Prostate gland (tissue), 2 donors: ENCODE data around the gene PHKA1. TPM values are rescaled to one million over a fixed set of nuclear protein-coding genes. Genes with fewer than 3 reads are reported as not detected.

Experiments used
- DNase-seq: peaks from one replicate; pipeline ENCODE4 v3.0.0-alpha.2; 2019; ENCODE audit warnings: low spot score
- H3K27ac ChIP-seq, 2 donors: fragments of 200-600 bp; sonication (generic); 2 replicates each; pipeline ENCODE4 v1.5.1; 2017 to 2019
- H3K27me3 ChIP-seq: fragments of 200-600 bp; sonication (generic); replicated peaks from 2 replicates; pipeline ENCODE4 v1.5.1; 2019; ENCODE audit not compliant: insufficient read depth
- H3K36me3 ChIP-seq, 2 donors: fragments of 200-600 bp; sonication (generic); 1 replicate in 1 of 2; 2 replicates in 1 of 2; pipeline versions ENCODE4 v1.5.1 to v1.8.1; 2017 to 2019
- H3K4me1 ChIP-seq: fragments of 200-600 bp; sonication (generic); replicated peaks from 2 replicates; pipeline ENCODE4 v1.5.1; 2019
- H3K4me3 ChIP-seq, 2 donors: fragments of 200-600 bp; sonication (generic); 2 replicates each; pipeline ENCODE4 v1.5.1; 2017 to 2019
- H3K9me3 ChIP-seq: fragments of 200-600 bp; sonication (generic); 2 replicates; pipeline ENCODE4 v1.5.1; 2017
- CTCF ChIP-seq, 4 experiments: fragments of 200-600 bp in 2 of 4; fragments of 450-650 bp in 2 of 4; sonication (generic) in 2 of 4; IDR thresholded peaks; 1 replicate in 3 of 4; 2 replicates in 1 of 4; pipeline ENCODE4 v1.5.1; 2016 to 2019; ENCODE audit warnings: antibody characterized with exemption in 4 of 4, mild to moderate bottlenecking in 2 of 4, moderate library complexity in 2 of 4
- POLR2A ChIP-seq: fragments of 450-650 bp; IDR thresholded peaks from one replicate; pipeline ENCODE4 v1.6.1; 2016; ENCODE audit warnings: antibody characterized with exemption, mild to moderate bottlenecking
- POLR2AphosphoS5 ChIP-seq: sonication (generic); formaldehyde crosslinking; IDR thresholded peaks from one replicate; pipeline ENCODE4 v1.6.1; 2017; ENCODE audit warnings: antibody characterized with exemption
- WGBS: methylation state at CpG from one replicate; pipeline ENCODE4 v1.1.5; 2018; 5-methylcytosine and 5-hydroxymethylcytosine counted together
- intact Hi-C: fragments of 100-400 bp; cut with DNase I; formaldehyde crosslinking; loops from one replicate; pipeline ENCODE4 v1.14.2; 2022
- small RNA-seq, 2 donors: library from RNA; depleted of rRNA; stranded (forward); fragments of <200 nt; gene quantifications; one replicate each; pipeline ENCODE3, GENCODE V24; 2016
- total RNA-seq, 2 donors: library from RNA; depleted of rRNA; stranded (reverse); fragments of >200 nt; gene quantifications; one replicate each; pipeline ENCODE4 v1.1.0, GENCODE V29; 2016

The PHKA1 gene
- total RNA-seq, 2 donors from 2014 or later = 12.4 TPM

- intact Hi-C loops = loop anchor here (5.0 to 10.0 kb wide), 4 partner anchors 233 to 525 kb away; partner anchors contain the start of genes CITED1 and PIN4
- Histone ChIP-seq H3K9me3 (no peaks in the 10 kb centered on the region), H3K27me3 (no peaks in the 10 kb centered on the region), H3K36me3 (no peaks in the 10 kb centered on the region), H3K27ac (no peak overlapping the region), H3K4me3 (no peak overlapping the region), H3K4me1 (no peaks in the 10 kb centered on the region)
- TF ChIP-seq POLR2A = no peak
- no peak for TF ChIP-seq POLR2AphosphoS5
- TF ChIP-seq CTCF (IDR thresholded peaks at IDR 0.05) = no peak
- DNase-seq = no peak
- WGBS = 74% methylated on average over 2 of the region's 2 CpGs
Observed at GRCh38 chrX:72539822-72540221, 174.3 kb downstream of the PHKA1 start.

- Histone ChIP-seq H3K4me1 (no peaks in the 10 kb centered on the region), H3K9me3 (no peaks in the 10 kb centered on the region), H3K27ac (no peak overlapping the region), H3K27me3 (no peaks in the 10 kb centered on the region), H3K4me3 (no peak overlapping the region), H3K36me3 (no peaks in the 10 kb centered on the region)
- WGBS = 24% methylated on average over 1 of the region's 1 CpG
- TF ChIP-seq POLR2AphosphoS5 (peak; percentile 6), CTCF (IDR thresholded peaks at IDR 0.05) (no peak)
- DNase-seq = no peak
- intact Hi-C loops = loop anchor here (5.0 kb wide), 1 partner anchor 229 kb away; the partner anchor contains the start of gene CITED1
Observed at GRCh38 chrX:72536542-72536941, 177.6 kb downstream of the PHKA1 start.

- TF ChIP-seq POLR2AphosphoS5 (no peak), CTCF (IDR thresholded peaks at IDR 0.05) (no peak), POLR2A (no peak)
- H3K27ac ChIP-seq = no peak overlapping the region
- H3K27me3 ChIP-seq = no peaks in the 10 kb centered on the region
- no peak for DNase-seq
- no peaks in the 10 kb centered on the region for H3K36me3 ChIP-seq
- H3K9me3 ChIP-seq = no peaks in the 10 kb centered on the region
- no peak overlapping the region for H3K4me3 ChIP-seq
- 95% methylated on average over 3 of the region's 3 CpGs for WGBS
- no peaks in the 10 kb centered on the region for H3K4me1 ChIP-seq
- intact Hi-C loops = no loop called here
Observed at GRCh38 chrX:72532366-72532765, 181.7 kb downstream of the PHKA1 start.

Small RNA genes lying within 50 kb of the gene (small RNA-seq; reads per million reads assigned to genes)
- gene BX295541.1 (0 reads per million in 2 donors), gene RF00012 (0 reads per million in 2 donors), gene RNU1-112P (0 to 0.10 reads per million in 2 donors)

Other genes with a start within 250 kb of the PHKA1 start
- 10 to 100 TPM; 25.3 to 32.3 TPM for gene HDAC8, start 141.5 kb downstream of the PHKA1 start, total RNA-seq
- gene DMRTC1B, start 62.6 kb upstream of the PHKA1 start, total RNA-seq = 1 to 10 TPM; 2.8 to 4.4 TPM
- gene FAM236B, start 68.4 kb upstream of the PHKA1 start, total RNA-seq = 10 to 100 TPM in 1 of 2 donors, not detected in 1; 81.3 TPM
- gene FAM236D, start 93.9 kb upstream of the PHKA1 start, total RNA-seq = not detected
- gene FAM236C, start 198.3 kb upstream of the PHKA1 start, total RNA-seq = not detected
- gene FAM236A, start 223.9 kb upstream of the PHKA1 start, total RNA-seq = 100 to 1,000 TPM in 1 of 2 donors, not detected in 1; 362 TPM
- under 1 TPM; 0.40 to 0.73 TPM for gene DMRTC1, start 229.5 kb upstream of the PHKA1 start, total RNA-seq